ENCODE results near the gene DEUP1. TPM values are rescaled to one million over a fixed set of nuclear protein-coding genes. Genes with fewer than 3 reads are reported as not detected.

DEUP1 gene
- polyA plus RNA-seq, 3 donors = not detected

GRCh38 chr11:93319224-93319839 is 11.2 kb upstream of the DEUP1 start:
- intact Hi-C loops (cut with micrococcal nuclease) = no loop called here
- WGBS (ENCODE audit: insufficient coverage) = no CpG with 5 or more reads among the region's 2 CpGs
- H3K9me3 Mint-ChIP-seq = peaks cover 9 to 21% (median 14%) of the 10 kb centered on the region in 7 donors

DNA sequence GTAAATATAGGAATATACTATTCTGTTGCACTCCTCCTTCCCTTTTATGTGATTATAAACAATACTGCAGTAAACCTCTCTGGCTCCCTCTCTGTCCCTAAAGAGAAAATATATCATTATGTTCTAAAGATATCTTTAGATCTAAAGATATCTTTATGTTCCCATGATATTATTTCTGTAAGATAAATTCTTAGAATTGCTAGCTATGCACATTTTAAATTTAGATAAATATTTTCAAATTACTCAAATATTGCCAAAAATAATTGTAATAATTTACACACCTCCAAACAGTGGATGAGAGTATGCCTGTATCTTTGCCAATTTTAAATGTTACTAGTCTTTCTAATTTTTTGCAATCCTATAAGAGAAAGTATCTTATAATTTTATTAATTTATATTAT is 10.3 kb upstream of the DEUP1 start:
- Mint-ChIP-seq H3K4me1 (no peaks in the 10 kb centered on the region), H3K9me3 (peaks cover 3 to 15% (median 10%) of the 10 kb centered on the region in 7 donors), H3K4me3 (no peak overlapping the region), H3K27ac (no peak overlapping the region), H3K36me3 (no peaks in the 10 kb centered on the region), H3K27me3 (ENCODE audit: low read depth in 3 of 3) (peaks cover 0 to 4% (median 1%) of the 10 kb centered on the region in 3 donors)
- Histone ChIP-seq H2AFZ (ENCODE audit: insufficient read depth, low read depth, low read length, poor library complexity, severe bottlenecking) (no peak overlapping the region), H3K79me2 (ENCODE audit: insufficient read depth, low read length) (no peaks in the 10 kb centered on the region), H3K4me3 (replicated peaks in 1 of 3; ENCODE audit: low read depth in 2 of 3, low read length in 3 of 3) (no peak overlapping the region), H3K36me3 (replicated peaks in 1 of 2; ENCODE audit: control insufficient read depth in 1 of 2, insufficient read depth in 2 of 2, low read length in 2 of 2) (no peaks in the 10 kb centered on the region), H3K4me2 (replicated peaks; ENCODE audit: extremely low read depth, low read length, poor library complexity, severe bottlenecking) (no peak overlapping the region), H4K20me1 (ENCODE audit: insufficient read depth, low read length) (no peaks in the 10 kb centered on the region), H3K9me3 (replicated peaks in 1 of 2; ENCODE audit: control insufficient read depth in 1 of 2, insufficient read depth in 1 of 2, low read length in 2 of 2) (peaks cover 4 to 5% of the 10 kb centered on the region in 2 donors), H3K9ac (ENCODE audit: insufficient read depth, low read length, poor library complexity, severe bottlenecking) (no peak overlapping the region), H3K27me3 (ENCODE audit: control insufficient read depth in 2 of 2, insufficient read depth in 2 of 2, low read length in 2 of 2) (no peaks in the 10 kb centered on the region), H3K27ac (ENCODE audit: low read depth in 1 of 2, low read length in 2 of 2) (no peak overlapping the region), H3K4me1 (ENCODE audit: control insufficient read depth in 1 of 2, insufficient read depth in 2 of 2, low read length in 2 of 2) (no peaks in the 10 kb centered on the region)
- intact Hi-C loops (cut with micrococcal nuclease) = no loop called here
- TF ChIP-seq, protein P1, sequence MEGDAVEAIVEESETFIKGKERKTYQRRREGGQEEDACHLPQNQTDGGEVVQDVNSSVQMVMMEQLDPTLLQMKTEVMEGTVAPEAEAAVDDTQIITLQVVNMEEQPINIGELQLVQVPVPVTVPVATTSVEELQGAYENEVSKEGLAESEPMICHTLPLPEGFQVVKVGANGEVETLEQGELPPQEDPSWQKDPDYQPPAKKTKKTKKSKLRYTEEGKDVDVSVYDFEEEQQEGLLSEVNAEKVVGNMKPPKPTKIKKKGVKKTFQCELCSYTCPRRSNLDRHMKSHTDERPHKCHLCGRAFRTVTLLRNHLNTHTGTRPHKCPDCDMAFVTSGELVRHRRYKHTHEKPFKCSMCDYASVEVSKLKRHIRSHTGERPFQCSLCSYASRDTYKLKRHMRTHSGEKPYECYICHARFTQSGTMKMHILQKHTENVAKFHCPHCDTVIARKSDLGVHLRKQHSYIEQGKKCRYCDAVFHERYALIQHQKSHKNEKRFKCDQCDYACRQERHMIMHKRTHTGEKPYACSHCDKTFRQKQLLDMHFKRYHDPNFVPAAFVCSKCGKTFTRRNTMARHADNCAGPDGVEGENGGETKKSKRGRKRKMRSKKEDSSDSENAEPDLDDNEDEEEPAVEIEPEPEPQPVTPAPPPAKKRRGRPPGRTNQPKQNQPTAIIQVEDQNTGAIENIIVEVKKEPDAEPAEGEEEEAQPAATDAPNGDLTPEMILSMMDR (IDR thresholded peaks at IDR 0.05) = no peak
- no peak for DNase-seq

More at GRCh38 chr11:93319224-93319839, 11.2 kb upstream of the DEUP1 start:
- no peak overlapping the region for H3K9ac ChIP-seq (ENCODE audit: insufficient read depth, low read length, poor library complexity, severe bottlenecking)
- no peak overlapping the region for H3K27ac ChIP-seq (ENCODE audit: low read depth in 1 of 2, low read length in 2 of 2)
- H3K4me2 ChIP-seq (replicated peaks; ENCODE audit: extremely low read depth, low read length, poor library complexity, severe bottlenecking) = no peak overlapping the region
- no peak overlapping the region for H3K4me3 Mint-ChIP-seq
- no peaks in the 10 kb centered on the region for H3K4me1 Mint-ChIP-seq
- no peaks in the 10 kb centered on the region for H3K27me3 ChIP-seq (ENCODE audit: control insufficient read depth in 2 of 2, insufficient read depth in 2 of 2, low read length in 2 of 2)
- H3K9me3 ChIP-seq (replicated peaks in 1 of 2; ENCODE audit: control insufficient read depth in 1 of 2, insufficient read depth in 1 of 2, low read length in 2 of 2) = peaks cover 4 to 9% of the 10 kb centered on the region in 2 donors
- no peak for DNase-seq
- H4K20me1 ChIP-seq (ENCODE audit: insufficient read depth, low read length) = no peaks in the 10 kb centered on the region
- H3K4me1 ChIP-seq (ENCODE audit: control insufficient read depth in 1 of 2, insufficient read depth in 2 of 2, low read length in 2 of 2) = no peaks in the 10 kb centered on the region
- H3K36me3 ChIP-seq (replicated peaks in 1 of 2; ENCODE audit: control insufficient read depth in 1 of 2, insufficient read depth in 2 of 2, low read length in 2 of 2) = no peaks in the 10 kb centered on the region
- H3K79me2 ChIP-seq (ENCODE audit: insufficient read depth, low read length) = no peaks in the 10 kb centered on the region
- no peak overlapping the region for H3K27ac Mint-ChIP-seq
- no peak overlapping the region for H2AFZ ChIP-seq (ENCODE audit: insufficient read depth, low read depth, low read length, poor library complexity, severe bottlenecking)
- no peak overlapping the region for H3K4me3 ChIP-seq (replicated peaks in 1 of 3; ENCODE audit: low read depth in 2 of 3, low read length in 3 of 3)
- TF ChIP-seq, protein P1 (IDR thresholded peaks at IDR 0.05) = no peak
- peaks cover 0 to 2% (median 1%) of the 10 kb centered on the region in 3 donors for H3K27me3 Mint-ChIP-seq (ENCODE audit: low read depth in 3 of 3)
- no peaks in the 10 kb centered on the region for H3K36me3 Mint-ChIP-seq
